H1 (cell line): ENCODE data around the gene BTBD9.

Experiments used
- EZH2 ChIP-seq: fragments of 200-600 bp; sonication (generic); IDR thresholded peaks from 2 replicates; pipeline ENCODE4 v1.7.1; 2012; ENCODE audit warnings: low read depth, mild to moderate bottlenecking, moderate library complexity, low read length, inconsistent platforms; ENCODE audit not compliant: severe bottlenecking
- TAF1 ChIP-seq: IDR thresholded peaks from 2 replicates; pipeline ENCODE4 v1.6.1; 2011; ENCODE audit warnings: mild to moderate bottlenecking, low read depth, low read length

GRCh38 chr6:38549795-38550194, 89.9 kb downstream of the BTBD9 start:
- no peak for TF ChIP-seq EZH2
- no peak for TF ChIP-seq TAF1
